Measurements from ENCODE around the gene CORO1C.
A peak's percentile ranks its signal among the peaks of the same experiment; 100 is the strongest.

CORO1C gene

DNA sequence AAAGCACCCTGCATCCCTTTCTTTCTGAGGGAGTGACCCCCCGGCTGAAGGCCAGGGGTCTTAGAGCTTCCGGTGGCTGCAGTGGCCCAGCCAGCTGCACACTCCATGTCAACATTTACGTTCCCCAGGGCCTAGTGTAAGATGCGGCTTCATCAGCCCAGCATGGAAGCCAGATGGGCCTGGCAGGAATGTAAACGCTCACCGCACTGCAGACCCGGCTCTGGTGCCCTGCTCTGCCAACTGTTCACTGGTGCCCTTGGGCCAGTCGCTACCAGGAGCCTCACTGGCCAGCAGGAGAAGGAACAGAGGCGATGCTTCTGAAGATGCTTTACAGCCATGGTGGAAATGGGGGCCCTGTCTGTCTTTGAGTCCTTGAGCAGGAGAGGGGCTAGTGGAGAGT, 124.8 kb downstream of the CORO1C start:
- peaks cover 11% of the 10 kb centered on the region for H3K27me3 Mint-ChIP-seq (ENCODE audit: low read depth)

DNA sequence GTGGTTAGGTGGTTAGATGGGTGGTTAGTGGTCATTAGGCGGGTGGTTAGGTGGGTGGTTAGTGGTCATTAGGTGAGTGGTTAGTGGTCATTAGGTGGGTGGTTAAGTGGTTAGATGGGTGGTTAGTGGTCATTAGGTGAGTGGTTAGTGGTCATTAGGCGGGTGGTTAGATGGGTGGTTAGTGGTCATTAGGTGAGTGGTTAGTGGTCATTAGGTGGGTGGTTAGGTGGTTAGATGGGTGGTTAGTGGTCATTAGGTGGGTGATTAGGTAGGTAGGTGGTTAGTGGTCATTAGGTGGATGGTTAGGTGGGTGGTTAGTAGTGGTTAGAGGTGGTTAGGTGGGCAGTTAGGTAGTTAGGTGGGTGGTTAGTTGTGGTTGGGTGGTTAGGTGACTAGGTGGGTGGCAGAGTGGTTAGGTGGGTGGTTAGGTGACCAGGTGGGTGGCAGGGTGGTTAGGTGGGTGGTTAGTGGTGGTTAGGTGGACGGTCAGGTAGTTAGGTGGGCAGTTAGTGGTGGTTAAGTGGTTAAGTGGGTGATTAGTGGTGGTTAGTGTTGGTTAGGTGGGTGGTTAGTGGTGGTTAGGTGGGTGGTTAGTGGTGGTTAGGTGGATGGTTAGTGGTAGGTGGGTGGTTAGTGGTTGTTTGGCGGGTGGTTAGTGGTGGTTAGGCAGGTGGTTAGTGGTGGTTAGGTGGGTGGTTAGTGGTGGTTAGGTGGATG, 125.5 kb downstream of the CORO1C start:
- Mint-ChIP-seq H3K27ac (peak overlapping the region; percentile 68), H3K4me3 (peak overlapping the region; percentile 2), H3K4me1 (ENCODE audit: low read depth) (peaks cover 6% of the 10 kb centered on the region), H3K36me3 (ENCODE audit: low read depth) (no peaks in the 10 kb centered on the region), H3K9me3 (peaks cover 5% of the 10 kb centered on the region), H3K27me3 (ENCODE audit: low read depth) (peaks cover 11% of the 10 kb centered on the region)

More for the DNA sequence above, 124.8 kb downstream of the CORO1C start:
- Mint-ChIP-seq H3K36me3 (ENCODE audit: low read depth) (no peaks in the 10 kb centered on the region), H3K9me3 (peaks cover 5% of the 10 kb centered on the region), H3K4me3 (no peak overlapping the region), H3K27ac (peak overlapping the region; percentile 26), H3K4me1 (ENCODE audit: low read depth) (peaks cover 6% of the 10 kb centered on the region)

DNA sequence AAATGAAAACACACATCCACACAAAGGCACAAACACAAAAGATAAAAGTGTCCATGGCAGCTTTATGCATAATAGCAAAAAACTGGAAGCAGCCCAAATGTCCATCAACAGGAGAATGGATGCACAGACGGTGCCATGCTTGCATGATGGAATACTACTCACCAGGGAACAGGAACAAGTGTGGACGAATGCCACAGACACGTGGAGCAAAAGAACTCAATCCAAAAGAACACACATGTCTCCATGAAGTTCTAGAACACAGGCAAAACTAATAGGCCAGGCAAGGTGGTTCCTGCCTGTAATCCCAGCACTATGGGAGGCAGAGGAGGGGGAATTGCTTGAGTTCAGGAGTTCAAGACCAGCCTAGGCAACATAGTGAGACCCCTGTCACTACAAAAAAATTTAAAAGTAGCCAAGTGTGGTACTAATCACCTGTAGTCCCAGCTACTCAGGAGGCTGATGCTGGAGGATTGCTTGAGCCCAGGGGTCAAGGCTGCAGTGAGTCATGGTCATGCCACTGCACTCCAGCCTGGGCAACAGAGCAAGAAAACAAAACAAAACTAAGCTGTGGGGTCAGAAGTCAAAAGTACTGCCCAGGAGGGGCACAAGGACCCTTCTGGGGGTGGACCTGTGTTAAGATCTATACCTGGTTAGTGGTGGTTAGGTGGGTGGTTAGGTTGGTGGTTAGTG, 126.2 kb downstream of the CORO1C start:
- no peaks in the 10 kb centered on the region for H3K36me3 Mint-ChIP-seq (ENCODE audit: low read depth)
- peak overlapping the region; percentile 2 for H3K4me3 Mint-ChIP-seq
- H3K27ac Mint-ChIP-seq, result peak overlapping the region; percentile 68
- H3K4me1 Mint-ChIP-seq (ENCODE audit: low read depth), result peaks cover 6% of the 10 kb centered on the region
- H3K27me3 Mint-ChIP-seq (ENCODE audit: low read depth), result peaks cover 11% of the 10 kb centered on the region
- peaks cover 5% of the 10 kb centered on the region for H3K9me3 Mint-ChIP-seq

DNA sequence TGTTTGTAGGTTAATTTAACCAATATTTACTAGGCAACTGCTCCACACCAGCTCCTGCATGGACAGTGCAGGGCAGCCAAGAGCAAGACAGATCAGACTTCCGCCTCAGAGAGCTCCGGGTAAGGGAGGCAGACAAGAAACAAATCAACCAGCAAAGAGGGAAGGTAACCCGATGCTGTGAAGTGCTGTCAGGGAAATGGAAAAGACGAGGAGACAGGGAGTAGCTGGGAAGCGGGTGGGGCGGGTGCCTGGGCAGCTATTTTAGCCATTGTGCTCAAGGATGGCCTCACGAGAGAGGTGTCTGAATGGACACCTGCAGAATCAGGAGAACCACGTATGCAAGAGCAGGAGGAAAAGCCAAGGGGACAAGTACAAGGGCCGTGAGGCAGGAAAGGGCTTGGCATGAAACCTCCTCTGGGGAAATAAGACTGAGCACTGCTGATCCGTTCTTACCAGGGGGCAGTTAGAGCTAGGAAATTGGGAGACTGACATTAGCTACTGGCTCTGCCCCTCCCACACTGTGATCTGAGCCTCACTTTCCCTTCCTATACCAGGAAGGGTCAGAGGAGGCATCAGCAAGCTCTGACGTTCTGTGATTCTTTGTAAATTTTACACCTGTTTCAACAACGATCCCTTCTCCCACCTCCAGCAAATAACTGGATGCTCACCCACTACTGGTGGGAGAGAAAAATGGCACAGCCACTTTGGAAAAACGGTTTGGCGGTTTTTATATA, 126.9 kb downstream of the CORO1C start:
- H3K27ac Mint-ChIP-seq, result no peak overlapping the region
- peaks cover 6% of the 10 kb centered on the region for H3K4me1 Mint-ChIP-seq (ENCODE audit: low read depth)
- H3K27me3 Mint-ChIP-seq (ENCODE audit: low read depth), result peaks cover 11% of the 10 kb centered on the region
- peaks cover 5% of the 10 kb centered on the region for H3K9me3 Mint-ChIP-seq
- no peak overlapping the region for H3K4me3 Mint-ChIP-seq
- H3K36me3 Mint-ChIP-seq (ENCODE audit: low read depth), result no peaks in the 10 kb centered on the region

DNA sequence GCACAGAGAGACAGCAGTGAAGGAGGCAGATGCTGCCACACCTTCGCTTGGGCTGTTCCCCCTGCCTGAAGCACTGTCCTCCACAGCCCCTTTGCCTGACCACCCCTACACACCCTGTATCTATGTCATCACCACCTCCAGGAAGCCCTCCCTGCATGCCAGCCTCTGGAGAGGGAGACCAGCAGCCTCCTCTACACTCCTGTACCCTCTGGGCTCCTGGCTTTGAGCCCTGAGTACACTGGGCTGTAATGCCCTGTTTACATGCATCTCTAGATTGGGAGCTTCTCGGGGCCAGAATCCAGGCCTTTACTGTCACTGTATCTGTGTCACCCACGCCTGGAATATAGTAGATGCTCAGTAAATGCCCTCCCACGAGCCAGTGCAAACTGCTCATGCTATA, 127.6 kb downstream of the CORO1C start:
- H3K27me3 Mint-ChIP-seq (ENCODE audit: low read depth), result peaks cover 11% of the 10 kb centered on the region
- no peak overlapping the region for H3K4me3 Mint-ChIP-seq
- no peak overlapping the region for H3K27ac Mint-ChIP-seq
- no peaks in the 10 kb centered on the region for H3K36me3 Mint-ChIP-seq (ENCODE audit: low read depth)
- peaks cover 6% of the 10 kb centered on the region for H3K4me1 Mint-ChIP-seq (ENCODE audit: low read depth)
- peaks cover 5% of the 10 kb centered on the region for H3K9me3 Mint-ChIP-seq

DNA sequence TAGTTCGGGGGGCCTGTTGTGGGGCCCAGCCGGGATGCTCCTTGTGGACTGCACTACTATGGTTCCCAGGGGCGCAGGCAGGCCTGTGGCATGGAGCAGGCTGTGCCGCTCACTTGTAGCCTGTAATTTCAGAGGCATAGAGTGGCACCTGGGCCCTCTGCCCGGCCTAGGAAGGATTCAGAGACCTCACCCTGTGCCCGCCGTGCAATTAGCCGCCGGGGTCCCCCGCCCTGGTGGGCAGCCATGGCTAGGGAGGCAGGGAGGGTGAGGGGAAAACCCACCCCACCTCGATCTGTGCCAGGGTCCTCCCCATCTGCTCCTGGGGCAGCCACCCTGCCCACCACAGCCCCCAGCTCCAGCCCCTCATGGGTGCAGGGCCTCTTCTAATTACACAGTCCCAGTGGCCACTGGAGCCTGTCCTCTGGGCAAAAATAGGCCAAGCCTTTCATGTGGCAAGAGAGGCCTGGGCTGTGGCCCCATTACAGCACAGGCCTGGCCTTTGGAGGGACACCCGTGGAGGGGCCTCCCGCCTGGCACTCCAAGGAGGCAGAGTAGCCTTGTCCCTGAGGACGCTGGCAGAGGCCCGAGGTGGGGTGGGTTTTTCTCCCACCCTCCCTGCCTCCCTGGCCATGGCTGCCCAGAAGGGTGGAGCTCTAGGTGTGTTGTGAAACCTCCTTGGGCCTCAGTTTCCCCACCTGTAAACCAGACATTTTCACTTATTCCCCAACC, 128.2 kb downstream of the CORO1C start:
- Mint-ChIP-seq H3K4me3 (no peak overlapping the region), H3K27me3 (ENCODE audit: low read depth) (peaks cover 11% of the 10 kb centered on the region), H3K4me1 (ENCODE audit: low read depth) (peaks cover 6% of the 10 kb centered on the region), H3K9me3 (peaks cover 5% of the 10 kb centered on the region), H3K36me3 (ENCODE audit: low read depth) (no peaks in the 10 kb centered on the region), H3K27ac (no peak overlapping the region)

DNA sequence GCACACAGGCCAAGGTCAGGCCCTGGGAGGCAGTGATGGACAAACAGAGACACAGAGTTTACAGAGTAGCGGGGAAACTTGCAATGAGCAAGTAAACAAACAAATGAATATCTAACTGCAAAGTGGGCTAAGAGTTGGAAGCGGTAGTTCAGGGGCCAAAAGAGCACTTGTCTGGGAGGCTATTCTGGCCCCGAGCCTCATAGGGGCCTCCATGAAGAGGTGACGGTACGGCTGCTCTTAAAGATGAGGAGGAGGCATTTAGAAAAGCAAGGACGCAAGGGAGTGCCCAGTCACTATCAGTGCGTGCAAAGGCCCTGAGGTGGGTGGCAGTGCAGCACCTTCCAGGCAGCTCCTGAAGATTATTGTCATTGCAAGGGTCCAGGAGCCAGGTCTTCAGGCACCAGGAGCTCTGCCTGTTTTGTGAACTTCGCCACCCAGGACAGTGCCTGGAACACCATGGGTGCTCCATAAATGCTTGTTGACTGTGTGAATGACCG, 129.1 kb downstream of the CORO1C start:
- H3K27ac Mint-ChIP-seq, result peak overlapping the region; percentile 31
- no peak overlapping the region for H3K4me3 Mint-ChIP-seq
- peaks cover 6% of the 10 kb centered on the region for H3K4me1 Mint-ChIP-seq (ENCODE audit: low read depth)

DNA sequence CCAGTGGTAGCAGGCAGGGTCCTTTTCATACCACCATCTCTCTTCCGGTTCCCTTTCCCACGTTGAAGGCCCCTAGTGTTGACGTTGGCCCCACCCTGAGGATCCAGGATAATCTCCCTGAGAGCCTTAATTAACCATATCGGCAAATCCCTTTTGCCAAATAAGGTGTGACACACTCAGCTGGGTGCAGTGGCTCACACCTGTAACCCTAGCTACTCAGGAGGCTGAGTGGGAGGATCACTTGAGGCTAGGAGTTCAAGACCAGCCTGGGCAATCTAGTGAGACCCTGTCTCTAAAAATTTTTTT, 130.7 kb downstream of the CORO1C start:
- no peak overlapping the region for H3K27ac Mint-ChIP-seq
- no peak overlapping the region for H3K4me3 Mint-ChIP-seq
- peaks cover 4% of the 10 kb centered on the region for H3K9me3 Mint-ChIP-seq
- H3K27me3 Mint-ChIP-seq (ENCODE audit: low read depth), result peaks cover 8% of the 10 kb centered on the region
- peaks cover 4% of the 10 kb centered on the region for H3K4me1 Mint-ChIP-seq (ENCODE audit: low read depth)
- H3K36me3 Mint-ChIP-seq (ENCODE audit: low read depth), result no peaks in the 10 kb centered on the region

More for the DNA sequence above, 129.1 kb downstream of the CORO1C start:
- H3K9me3 Mint-ChIP-seq, result peaks cover 5% of the 10 kb centered on the region
- H3K27me3 Mint-ChIP-seq (ENCODE audit: low read depth), result peaks cover 8% of the 10 kb centered on the region
- no peaks in the 10 kb centered on the region for H3K36me3 Mint-ChIP-seq (ENCODE audit: low read depth)

DNA sequence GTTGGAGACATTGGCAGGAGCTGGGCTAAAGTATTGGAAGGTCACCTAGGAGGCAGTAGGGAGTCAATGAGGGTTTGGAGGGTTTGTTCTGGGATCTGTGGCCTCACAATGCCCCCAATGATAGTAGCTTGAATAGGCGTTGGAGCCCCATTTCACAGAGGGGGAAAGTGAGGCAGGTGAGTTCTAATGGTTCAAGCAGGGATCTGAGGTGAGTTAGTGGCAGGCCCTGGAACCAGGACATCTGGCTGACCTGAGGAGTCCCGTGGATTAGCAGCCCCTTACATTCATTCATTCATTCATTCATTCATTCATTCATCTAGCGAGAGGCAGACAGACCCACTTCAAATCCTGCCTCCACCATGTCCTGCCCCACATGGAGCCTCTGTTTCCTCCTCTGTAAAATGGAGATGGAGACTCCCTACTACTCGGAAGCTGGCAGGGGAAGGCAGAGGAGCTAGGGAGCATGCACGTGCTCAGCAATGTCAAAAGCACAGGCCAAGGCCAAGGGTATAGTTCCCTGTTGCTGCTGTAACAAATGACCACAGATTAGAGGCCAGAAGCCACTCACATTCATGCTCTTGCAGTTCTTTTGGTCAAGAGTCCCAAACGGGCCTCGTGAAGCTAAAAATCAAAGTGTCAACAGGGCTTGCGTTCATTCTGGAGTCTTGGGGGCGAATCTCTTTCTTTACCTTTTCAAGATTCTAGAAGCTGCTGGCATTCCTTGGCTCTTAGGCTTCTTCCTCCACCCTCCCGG, 131.2 kb downstream of the CORO1C start:
- Mint-ChIP-seq H3K27ac (no peak overlapping the region), H3K4me3 (no peak overlapping the region), H3K9me3 (no peaks in the 10 kb centered on the region), H3K36me3 (ENCODE audit: low read depth) (no peaks in the 10 kb centered on the region), H3K27me3 (ENCODE audit: low read depth) (peaks cover 8% of the 10 kb centered on the region), H3K4me1 (ENCODE audit: low read depth) (no peaks in the 10 kb centered on the region)

DNA sequence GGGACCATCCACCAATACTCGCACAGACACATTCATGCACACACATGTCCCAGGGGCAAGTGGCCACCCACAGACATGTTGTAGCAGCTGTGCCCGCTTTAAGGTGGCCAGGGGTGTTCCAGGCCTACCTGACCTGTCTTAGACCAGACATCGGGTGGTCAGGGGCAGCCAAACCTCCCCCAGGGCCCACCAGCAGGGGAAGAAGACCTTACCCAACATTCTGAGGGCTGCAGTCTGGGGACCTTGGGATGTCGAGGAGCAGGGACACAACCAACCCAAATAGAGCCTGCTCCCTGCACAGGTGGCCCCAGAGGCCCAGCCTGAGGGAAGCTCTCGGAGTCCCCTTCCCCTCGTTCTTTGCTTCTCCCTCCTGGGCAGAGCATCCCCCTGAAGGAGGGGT, 131.8 kb downstream of the CORO1C start:
- H3K4me1 Mint-ChIP-seq (ENCODE audit: low read depth), result no peaks in the 10 kb centered on the region
- peaks cover 3% of the 10 kb centered on the region for H3K27me3 Mint-ChIP-seq (ENCODE audit: low read depth)
- H3K27ac Mint-ChIP-seq, result no peak overlapping the region
- no peak overlapping the region for H3K4me3 Mint-ChIP-seq
- no peaks in the 10 kb centered on the region for H3K36me3 Mint-ChIP-seq (ENCODE audit: low read depth)
- H3K9me3 Mint-ChIP-seq, result no peaks in the 10 kb centered on the region

DNA sequence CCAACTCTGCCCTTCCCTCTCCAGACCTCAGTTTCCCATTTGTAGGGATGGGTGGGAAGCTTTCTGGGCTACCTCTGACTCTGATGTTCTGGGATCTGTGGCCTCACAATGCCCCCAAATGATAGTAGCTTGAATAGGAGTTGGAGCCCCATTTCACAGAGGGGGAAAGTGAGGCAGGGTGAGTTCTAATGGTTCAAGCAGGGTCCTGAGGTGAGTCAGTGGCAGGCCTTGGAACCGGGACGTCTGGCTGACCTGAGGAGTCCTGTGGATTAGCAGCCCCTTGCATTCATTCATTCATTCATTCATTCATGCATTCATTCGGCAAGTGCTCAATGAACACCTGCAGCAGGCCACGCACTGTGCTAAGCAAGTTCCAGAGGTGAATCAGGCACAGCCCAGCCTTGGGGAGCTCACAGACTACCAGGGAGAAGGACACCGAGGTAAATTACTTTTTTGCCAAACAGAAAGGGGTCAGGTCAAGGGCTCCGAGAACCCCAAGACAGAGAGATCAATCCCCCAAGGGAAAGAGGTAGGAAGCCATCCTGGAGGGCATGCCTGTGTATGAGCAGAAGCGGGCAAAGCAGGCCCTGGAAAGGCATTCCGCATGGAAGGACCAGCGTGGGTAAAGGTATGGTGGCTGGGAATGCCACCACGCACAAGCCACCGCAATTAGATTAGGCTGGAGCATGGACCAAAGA, 132.6 kb downstream of the CORO1C start:
- Mint-ChIP-seq H3K4me1 (ENCODE audit: low read depth) (no peaks in the 10 kb centered on the region), H3K27ac (no peak overlapping the region), H3K36me3 (ENCODE audit: low read depth) (no peaks in the 10 kb centered on the region), H3K4me3 (no peak overlapping the region), H3K27me3 (ENCODE audit: low read depth) (peaks cover 3% of the 10 kb centered on the region), H3K9me3 (no peaks in the 10 kb centered on the region)

DNA sequence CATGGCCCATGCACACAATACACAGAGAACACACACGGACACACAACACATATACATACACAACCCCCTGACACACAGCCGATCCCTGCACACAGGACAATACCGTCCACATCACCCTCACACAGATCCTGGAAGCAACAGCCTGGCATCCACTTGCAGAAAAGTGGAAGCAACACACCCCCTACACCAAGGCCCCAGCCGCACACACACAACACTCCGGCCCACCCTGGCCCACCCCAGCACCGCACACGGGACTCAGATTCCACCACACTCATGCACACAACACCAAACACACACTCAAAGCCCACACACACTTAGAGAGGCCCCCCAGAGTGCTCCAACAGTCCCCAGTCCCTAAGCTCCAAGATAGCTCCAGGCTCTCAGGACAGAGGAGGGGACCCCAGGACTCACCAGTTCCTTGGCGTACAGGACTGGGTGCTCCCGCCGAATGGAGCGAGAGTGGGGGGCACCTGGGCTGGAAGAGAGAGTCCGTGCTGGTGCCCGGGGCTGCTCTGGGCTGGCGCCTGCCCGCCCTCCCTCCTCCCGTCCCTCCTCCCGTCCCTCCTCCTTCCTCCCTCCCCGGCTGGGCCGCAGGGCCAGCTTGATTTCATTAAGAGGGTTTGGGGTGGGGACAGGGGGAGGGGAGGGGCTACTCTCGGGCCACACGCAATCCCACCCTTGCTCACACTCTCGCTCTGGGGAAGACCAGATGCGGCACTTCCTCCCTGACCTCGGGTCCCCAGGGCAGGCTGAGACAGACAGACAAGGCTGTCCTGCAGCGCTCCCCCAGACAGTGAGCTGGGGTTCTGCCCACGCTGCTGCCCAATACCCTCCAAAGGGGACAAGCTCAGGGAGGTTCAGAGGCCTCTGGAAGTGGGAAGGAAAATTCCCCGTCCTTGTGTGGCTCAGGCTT, 133.5 kb downstream of the CORO1C start, which contains the start of gene TMEM119:
Gene TMEM119, minus strand, starts transcription at position 526 of the 913 bp plus-strand sequence. CDS start 5,701 bp downstream, outside the sequence.
- H3K27me3 Mint-ChIP-seq (ENCODE audit: low read depth), result peaks cover 3% of the 10 kb centered on the region
- no peaks in the 10 kb centered on the region for H3K36me3 Mint-ChIP-seq (ENCODE audit: low read depth)
- H3K4me1 Mint-ChIP-seq (ENCODE audit: low read depth), result no peaks in the 10 kb centered on the region
- H3K27ac Mint-ChIP-seq, result no peak within 1 kb of the TSS
- no peaks in the 10 kb centered on the region for H3K9me3 Mint-ChIP-seq
- no peak within 1 kb of the TSS for H3K4me3 Mint-ChIP-seq
